CD4-positive, alpha-beta T cell treated with Interleukin-15 for 1 hour (primary cell): ENCODE data around the gene PLCB1.

ENCODE experiments used
- DNase-seq: peaks from one replicate; pipeline ENCODE4 v3.0.0-alpha.2; 2020

Gene PLCB1

GRCh38 chr20:8749101-8749500 lies 617.0 kb downstream of the PLCB1 start:
- DNase-seq = no peak

DNA sequence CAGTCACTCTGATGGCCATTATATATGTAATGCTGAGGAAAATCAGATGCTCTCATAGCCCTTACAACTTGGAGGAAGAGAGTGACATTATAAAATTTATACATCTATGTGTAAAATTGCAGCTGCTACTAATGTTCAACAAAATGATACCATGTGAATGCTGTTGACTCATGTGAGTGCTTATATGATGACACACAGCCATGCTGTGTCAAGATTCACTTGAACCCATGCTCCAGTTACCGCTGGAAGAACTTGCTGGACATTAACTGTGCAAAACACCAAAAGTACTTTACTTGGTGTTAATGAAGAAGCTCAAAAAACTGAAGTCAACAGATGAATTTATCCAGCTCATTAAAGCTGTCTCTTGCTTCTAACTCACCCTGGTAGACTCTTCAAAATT lies 617.9 kb downstream of the PLCB1 start:
- no peak for DNase-seq

- no peak for DNase-seq
Measured at GRCh38 chr20:8755340-8756118, 623.5 kb downstream of the PLCB1 start.

DNA sequence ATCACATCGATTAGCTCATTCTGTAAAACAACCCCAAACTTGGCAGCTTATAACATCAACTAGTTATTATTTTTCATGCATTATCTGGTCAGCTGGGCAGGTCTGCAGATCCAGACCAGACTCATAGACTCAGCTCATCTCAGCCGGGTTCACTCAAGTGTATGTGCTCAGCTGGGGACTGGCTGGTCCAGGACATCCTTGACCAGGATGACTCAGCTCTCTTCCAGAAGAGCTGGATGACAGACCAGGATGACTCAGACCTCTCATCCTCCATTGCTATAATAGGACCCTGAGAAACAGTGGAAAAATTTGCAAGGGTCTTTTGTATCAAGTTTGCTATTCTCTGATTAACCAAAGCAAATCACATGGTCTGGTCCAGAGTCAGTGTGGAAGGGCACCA lies 624.3 kb downstream of the PLCB1 start:
- DNase-seq = no peak

- DNase-seq = no peak
Measured at GRCh38 chr20:8757146-8757545, 625.1 kb downstream of the PLCB1 start.

GRCh38 chr20:8764344-8764962 lies 632.4 kb downstream of the PLCB1 start:
- DNase-seq = no peak

GRCh38 chr20:8766868-8767390 lies 634.9 kb downstream of the PLCB1 start:
- no peak for DNase-seq

DNA sequence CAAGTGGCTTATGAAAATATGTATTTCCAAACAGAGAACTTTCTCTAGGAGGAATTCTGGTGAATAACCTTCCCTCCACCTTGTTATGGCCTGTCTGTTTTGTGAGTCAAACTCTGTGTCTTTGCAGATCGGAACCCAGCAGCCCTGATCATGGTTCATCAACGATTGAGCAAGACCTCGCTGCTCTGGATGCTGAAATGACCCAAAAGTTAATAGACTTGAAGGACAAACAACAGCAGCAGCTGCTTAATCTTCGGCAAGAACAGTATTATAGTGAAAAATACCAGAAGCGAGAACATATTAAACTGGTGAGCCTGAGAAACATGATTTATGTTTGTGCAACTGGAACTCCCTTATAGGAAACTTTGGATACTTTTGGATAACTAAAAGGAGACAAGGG lies 642.3 kb downstream of the PLCB1 start:
- no peak for DNase-seq

- no peak for DNase-seq
Measured at GRCh38 chr20:8777911-8778310, 645.8 kb downstream of the PLCB1 start.

DNA sequence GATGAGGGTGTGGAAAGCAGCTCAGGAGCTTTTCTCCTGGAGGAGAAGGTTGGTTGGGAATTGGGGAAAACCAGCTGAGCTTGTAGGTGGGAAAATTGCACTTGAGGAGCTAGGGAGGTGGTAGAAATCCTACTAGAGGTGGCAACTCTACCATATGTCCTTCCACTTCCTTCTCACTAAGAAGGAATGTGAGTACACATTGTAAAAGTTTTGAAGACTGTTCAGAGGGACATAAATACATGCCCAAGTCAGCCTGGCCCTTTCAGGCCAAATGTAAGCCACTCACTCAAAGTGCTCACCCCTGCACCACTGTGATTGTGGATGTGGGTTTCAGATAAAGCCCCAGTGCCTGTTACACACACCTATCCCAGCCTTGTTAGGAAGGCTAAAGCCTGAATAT lies 646.3 kb downstream of the PLCB1 start:
- DNase-seq = no peak

DNA sequence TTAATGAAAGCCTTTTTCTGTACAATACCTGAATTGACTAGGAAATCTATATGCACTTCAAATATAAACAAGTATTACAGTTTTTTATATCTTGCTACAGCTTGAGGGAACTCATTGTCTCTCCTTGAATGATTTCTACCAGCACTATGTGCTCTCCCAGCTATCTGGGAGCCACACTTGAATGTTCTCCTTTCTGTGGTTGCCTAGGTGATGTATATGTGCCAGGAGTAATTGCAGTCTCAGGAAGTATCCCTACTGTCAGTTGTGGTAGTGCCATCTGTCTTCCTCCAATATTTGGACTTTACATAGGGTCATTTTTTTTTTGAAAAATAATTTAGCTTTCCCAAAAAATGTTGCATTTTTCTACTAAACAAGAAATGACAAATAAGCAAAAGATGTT lies 648.8 kb downstream of the PLCB1 start:
- no peak for DNase-seq

DNA sequence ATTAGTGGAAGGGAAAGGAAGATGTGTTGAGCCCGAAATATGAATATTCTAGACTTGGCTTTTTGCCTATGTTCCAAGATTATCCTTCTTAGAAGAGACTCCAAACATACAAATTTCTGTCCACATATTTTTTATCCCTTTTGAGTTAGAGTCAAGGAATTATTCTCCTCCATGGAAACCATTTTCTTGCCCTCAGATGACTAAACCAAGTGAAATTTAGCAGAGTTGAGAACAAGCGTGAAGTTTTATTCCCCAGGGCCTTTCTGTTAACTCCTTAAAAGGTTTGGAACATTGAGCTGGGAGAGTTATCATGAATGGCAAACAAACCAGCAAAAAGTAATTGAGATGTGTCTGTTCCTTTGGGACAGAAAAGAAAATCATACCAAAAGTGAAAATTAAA lies 650.7 kb downstream of the PLCB1 start:
- DNase-seq = no peak

DNA sequence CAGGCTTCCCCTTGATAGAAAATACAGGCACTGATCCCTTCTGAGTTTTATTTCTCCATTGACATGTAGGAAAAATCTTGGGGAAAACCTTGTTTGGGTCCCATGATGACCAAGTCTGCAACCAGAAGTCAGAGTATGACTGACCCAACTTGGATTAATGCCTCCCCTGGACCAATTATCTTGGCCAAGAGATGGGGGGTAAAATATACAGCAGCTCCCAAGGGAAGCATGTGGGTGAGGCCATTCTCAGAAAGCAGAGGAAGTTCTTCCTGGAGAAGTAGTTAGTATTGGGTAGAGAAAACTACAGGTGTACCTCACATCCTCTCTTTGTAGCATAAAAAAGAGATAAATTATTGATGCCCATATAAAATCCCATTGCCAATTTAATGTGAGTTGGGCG lies 651.7 kb downstream of the PLCB1 start:
- DNase-seq = no peak

DNA sequence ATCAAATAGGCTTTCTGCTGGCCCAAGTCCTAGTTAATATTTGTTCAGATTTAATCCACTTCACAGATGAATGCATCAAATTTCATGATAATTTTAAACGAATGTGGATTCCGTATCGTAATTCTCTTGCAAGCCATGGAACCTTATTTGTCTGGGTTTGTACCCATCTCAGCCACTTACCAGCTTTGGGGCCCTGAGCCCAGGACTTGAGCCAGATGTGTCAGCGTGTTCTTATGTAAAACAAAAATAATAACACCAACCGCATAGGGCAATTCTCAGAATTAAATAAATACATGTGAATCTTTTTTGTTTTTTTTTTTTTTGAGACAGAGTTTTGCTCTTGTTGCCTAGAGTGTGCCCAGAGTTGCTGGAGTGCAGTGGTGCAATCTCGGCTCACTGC lies 654.3 kb downstream of the PLCB1 start:
- no peak for DNase-seq

DNA sequence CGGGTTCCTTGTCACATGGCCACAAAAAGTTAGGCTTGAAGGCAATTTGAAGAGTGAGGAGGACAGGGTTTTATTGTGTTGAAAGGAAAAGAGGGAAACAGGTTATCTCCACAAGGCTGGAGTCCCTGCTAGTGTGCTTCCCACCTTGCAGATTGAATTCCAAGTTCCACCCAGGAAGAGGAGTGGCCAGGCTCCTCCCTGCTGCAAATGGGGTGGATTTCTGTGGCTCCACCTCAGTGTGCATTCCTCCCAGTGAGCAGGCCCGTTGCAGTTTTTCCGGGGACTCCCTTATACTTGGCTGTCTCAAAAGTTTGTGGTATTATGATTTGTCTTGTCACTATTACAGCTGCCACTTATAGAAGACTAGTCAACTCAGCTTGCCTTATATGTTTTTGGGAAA lies 655.0 kb downstream of the PLCB1 start:
- no peak for DNase-seq

- DNase-seq = no peak
Measured at GRCh38 chr20:8788275-8788674, 656.2 kb downstream of the PLCB1 start.

GRCh38 chr20:8788831-8789230 lies 656.8 kb downstream of the PLCB1 start:
- DNase-seq = no peak

- DNase-seq = no peak
Measured at GRCh38 chr20:8790442-8791074, 658.5 kb downstream of the PLCB1 start.

- no peak for DNase-seq
Measured at GRCh38 chr20:8795404-8795803, 663.3 kb downstream of the PLCB1 start.

- DNase-seq = no peak
Measured at GRCh38 chr20:8796088-8796660, 664.1 kb downstream of the PLCB1 start.

DNA sequence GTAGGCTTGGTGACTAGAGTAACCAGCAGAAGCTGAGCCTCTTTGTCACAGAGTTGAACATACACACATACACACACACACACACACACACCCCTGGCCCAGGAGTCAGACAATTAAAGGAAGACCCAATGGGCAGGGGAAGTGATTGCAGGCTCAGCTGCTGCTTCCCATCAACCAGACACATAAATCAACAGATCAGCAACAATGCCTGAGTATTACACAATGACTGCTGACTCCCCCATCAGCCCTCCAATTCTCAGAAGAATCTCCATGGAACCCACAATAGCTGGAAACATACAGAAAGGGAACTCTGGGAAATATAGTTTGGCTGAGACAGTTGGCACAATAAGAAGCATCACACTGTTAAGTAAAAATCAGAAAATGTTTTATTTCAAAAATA lies 666.4 kb downstream of the PLCB1 start:
- DNase-seq = no peak

DNA sequence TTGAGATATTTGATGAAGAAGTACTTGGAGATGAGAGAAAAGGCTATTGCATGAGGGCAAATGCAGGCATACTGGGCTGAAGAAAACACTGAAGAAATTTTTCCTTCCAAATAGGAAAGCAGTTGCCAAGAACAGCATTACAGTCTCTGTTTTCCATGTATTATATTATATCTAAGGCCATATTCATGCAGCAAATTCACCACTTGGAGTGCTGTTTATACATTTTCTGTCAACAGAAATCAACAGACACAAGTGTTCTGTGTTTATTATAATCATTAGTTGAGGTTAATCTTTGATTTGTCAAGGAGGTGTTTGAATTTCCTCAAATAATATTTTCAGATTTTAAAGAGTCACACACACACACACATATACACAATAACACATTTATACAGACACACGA lies 668.0 kb downstream of the PLCB1 start:
- DNase-seq = no peak

- DNase-seq = no peak
Measured at GRCh38 chr20:8801686-8802085, 669.6 kb downstream of the PLCB1 start.

- DNase-seq = no peak
Measured at GRCh38 chr20:8803065-8803464, 671.0 kb downstream of the PLCB1 start.
